OCI-LY3 (cell line): ENCODE measurements around the gene OSBPL7.

Experiments
- CTCF ChIP-seq: fragments of 200-600, 300-600 bp; sonication (generic); IDR thresholded peaks from 2 replicates; pipeline ENCODE4 v1.5.1; 2014; ENCODE audit warnings: antibody characterized with exemption, low read length, low read depth
- EZH2phosphoT487 ChIP-seq: fragments of 200-600 bp; shearing (Covaris generic); IDR thresholded peaks from 2 replicates; pipeline ENCODE4 v1.6.1; 2018; ENCODE audit warnings: antibody characterized with exemption, mixed run types, low read depth

- TF ChIP-seq CTCF (no peak), EZH2phosphoT487 (no peak)
Measured at GRCh38 chr17:47840001-47840741, 18.6 kb upstream of the OSBPL7 start.
